DMS79 (cell line): ENCODE measurements around the gene RNPEPL1.
A peak's percentile ranks its signal among the peaks of the same experiment; 100 is the strongest.

Experiments used
- DNase-seq: peaks from one replicate; lab custom pipeline; 2025; lab: John Stamatoyannopoulos, UW

Gene RNPEPL1

GRCh38 chr2:240577281-240578109 lies 9.2 kb downstream of the RNPEPL1 start:
- DNase-seq: no peak

GRCh38 chr2:240578110-240578450 lies 9.8 kb downstream of the RNPEPL1 start:
- DNase-seq: no peak

GRCh38 chr2:240578488-240578887 lies 10.2 kb downstream of the RNPEPL1 start:
- DNase-seq: no peak

GRCh38 chr2:240579071-240579762 lies 10.9 kb downstream of the RNPEPL1 start:
- no peak for DNase-seq

- DNase-seq: peak; percentile 45
Observed at GRCh38 chr2:240579771-240580614, 11.7 kb downstream of the RNPEPL1 start.

GRCh38 chr2:240581811-240582210 lies 13.5 kb downstream of the RNPEPL1 start:
- DNase-seq: no peak

GRCh38 chr2:240582781-240583180 lies 14.5 kb downstream of the RNPEPL1 start:
- no peak for DNase-seq

GRCh38 chr2:240583774-240584173 lies 15.5 kb downstream of the RNPEPL1 start:
- DNase-seq: no peak

- DNase-seq: no peak
Observed at GRCh38 chr2:240584486-240585031, 16.3 kb downstream of the RNPEPL1 start.

- no peak for DNase-seq
Observed at GRCh38 chr2:240585101-240585500, 16.8 kb downstream of the RNPEPL1 start.

- DNase-seq: no peak
Observed at GRCh38 chr2:240585681-240586197, 17.5 kb downstream of the RNPEPL1 start.

- peak; percentile 82 for DNase-seq
Observed at GRCh38 chr2:240586198-240586918, 18.1 kb downstream of the RNPEPL1 start, which contains the start of gene CAPN10. Gene CAPN10, plus strand, starts transcription at chr2:240586734. Its CDS starts 178 bp downstream, at chr2:240586912.

GRCh38 chr2:240586919-240587800 lies 18.9 kb downstream of the RNPEPL1 start:
- peak; percentile 35 for DNase-seq

GRCh38 chr2:240588006-240588655 lies 19.8 kb downstream of the RNPEPL1 start:
- no peak for DNase-seq

GRCh38 chr2:240588669-240589068 lies 20.4 kb downstream of the RNPEPL1 start:
- no peak for DNase-seq

- DNase-seq: no peak
Observed at GRCh38 chr2:240589375-240589774, 21.1 kb downstream of the RNPEPL1 start.

GRCh38 chr2:240589850-240590525 lies 21.7 kb downstream of the RNPEPL1 start:
- no peak for DNase-seq

GRCh38 chr2:240590681-240591111 lies 22.4 kb downstream of the RNPEPL1 start:
- no peak for DNase-seq

GRCh38 chr2:240591226-240591625 lies 22.9 kb downstream of the RNPEPL1 start:
- no peak for DNase-seq
